ENCODE data around the gene SLC20A1. TPM values are rescaled to one million over a fixed set of nuclear protein-coding genes. Genes with fewer than 3 reads are reported as not detected.
A peak's percentile ranks its signal among the peaks of the same experiment; 100 is the strongest.

Gene SLC20A1
- total and polyA plus RNA-seq, 4 donors: 26.2 to 51.4 (median 38.6) TPM

GRCh38 chr2:112698834-112699515 lies 53.2 kb downstream of the SLC20A1 start:
- Histone ChIP-seq H3K9me3 (ENCODE audit: control insufficient read depth in 4 of 4, insufficient read depth in 3 of 4, low read length in 3 of 4) (no peaks in the 10 kb centered on the region), H3K36me3 (ENCODE audit: control insufficient read depth in 4 of 4, insufficient read depth in 4 of 4, low read length in 4 of 4) (no peaks in the 10 kb centered on the region), H3K27me3 (ENCODE audit: control insufficient read depth in 3 of 3, insufficient read depth in 3 of 3, low read length in 2 of 3) (no peaks in the 10 kb centered on the region), H3K4me1 (ENCODE audit: control insufficient read depth in 5 of 5, insufficient read depth in 5 of 5, low read length in 5 of 5) (peaks cover 0 to 16% (median 0%) of the 10 kb centered on the region in 5 donors), H3K9ac (ENCODE audit: insufficient read depth in 1 of 2, low read length in 2 of 2) (no peak overlapping the region), H3K27ac (ENCODE audit: low read depth in 1 of 2, low read length in 1 of 2) (no peak overlapping the region), H3K4me3 (no peak overlapping the region)
- TF ChIP-seq CTCF (IDR thresholded peaks at IDR 0.05; ENCODE audit: control extremely low read depth, extremely low read depth): no peak
- DNase-seq (no peak), ATAC-seq (ENCODE audit: insufficient read depth, low FRiP score) (no peak)
- WGBS, 2 donors: 79 to 86% methylated on average over 3 of the region's 3 CpGs

- H3K27me3 ChIP-seq (ENCODE audit: control insufficient read depth in 3 of 3, insufficient read depth in 3 of 3, low read length in 2 of 3): no peaks in the 10 kb centered on the region
- TF ChIP-seq CTCF (IDR thresholded peaks at IDR 0.05; ENCODE audit: control extremely low read depth, extremely low read depth): no peak
- 46 to 56% methylated on average over 3 of the region's 3 CpGs for WGBS, 2 donors
- H3K27ac ChIP-seq (ENCODE audit: low read depth in 1 of 2, low read length in 1 of 2): peak overlapping the region in 1 of 2 donors; percentile 67
- peak in 2 of 3 donors; percentile 21 to 25 for DNase-seq
- no peak overlapping the region for H3K4me3 ChIP-seq
- H3K4me1 ChIP-seq (ENCODE audit: control insufficient read depth in 5 of 5, insufficient read depth in 5 of 5, low read length in 5 of 5): peaks cover 0 to 16% (median 0%) of the 10 kb centered on the region in 5 donors
- H3K9ac ChIP-seq (ENCODE audit: insufficient read depth in 1 of 2, low read length in 2 of 2): no peak overlapping the region
- no peak for ATAC-seq (ENCODE audit: insufficient read depth, low FRiP score)
- no peaks in the 10 kb centered on the region for H3K9me3 ChIP-seq (ENCODE audit: control insufficient read depth in 4 of 4, insufficient read depth in 3 of 4, low read length in 3 of 4)
- no peaks in the 10 kb centered on the region for H3K36me3 ChIP-seq (ENCODE audit: control insufficient read depth in 4 of 4, insufficient read depth in 4 of 4, low read length in 4 of 4)
These were observed 54.4 kb downstream of the SLC20A1 start for GRCh38 chr2:112699984-112700667.

- no peak overlapping the region for H3K4me3 ChIP-seq
- no peaks in the 10 kb centered on the region for H3K36me3 ChIP-seq (ENCODE audit: control insufficient read depth in 4 of 4, insufficient read depth in 4 of 4, low read length in 4 of 4)
- no peak for TF ChIP-seq CTCF (IDR thresholded peaks at IDR 0.05; ENCODE audit: control extremely low read depth, extremely low read depth)
- H3K4me1 ChIP-seq (ENCODE audit: control insufficient read depth in 5 of 5, insufficient read depth in 5 of 5, low read length in 5 of 5): peaks cover 0 to 16% (median 0%) of the 10 kb centered on the region in 5 donors
- ATAC-seq (ENCODE audit: insufficient read depth, low FRiP score) (no peak), DNase-seq (peak; percentile 59 to 87 (median 86))
- WGBS, 2 donors: 32 to 61% methylated on average over 8 of the region's 8 CpGs
- no peak overlapping the region for H3K9ac ChIP-seq (ENCODE audit: insufficient read depth in 1 of 2, low read length in 2 of 2)
- H3K27ac ChIP-seq (ENCODE audit: low read depth in 1 of 2, low read length in 1 of 2): peak overlapping the region; percentile 17 to 33
- H3K9me3 ChIP-seq (ENCODE audit: control insufficient read depth in 4 of 4, insufficient read depth in 3 of 4, low read length in 3 of 4): no peaks in the 10 kb centered on the region
- H3K27me3 ChIP-seq (ENCODE audit: control insufficient read depth in 3 of 3, insufficient read depth in 3 of 3, low read length in 2 of 3): no peaks in the 10 kb centered on the region
These were observed 55.3 kb downstream of the SLC20A1 start for GRCh38 chr2:112701052-112701451.
